Right atrium auricular region (tissue), 2 donors: ENCODE results near the gene HOXA6. TPM values are rescaled to one million over a fixed set of nuclear protein-coding genes. Genes with fewer than 3 reads are reported as not detected.

Experiments used
- DNase-seq: peaks from one replicate; pipeline ENCODE4 v3.0.0-alpha.2; 2019; ENCODE audit warnings: low spot score
- H3K27ac ChIP-seq, 2 donors: fragments of 200-600 bp; sonication (generic); 1 replicate in 1 of 2; 2 replicates in 1 of 2; pipeline ENCODE4 v1.5.1; 2016 to 2019
- H3K27me3 ChIP-seq, 2 donors: fragments of 200-600 bp; sonication (generic); one replicate each; pipeline versions ENCODE4 v1.5.1 to v1.6.0; 2017 to 2019
- H3K36me3 ChIP-seq: fragments of 200-600 bp; sonication (generic); one replicate; pipeline ENCODE4 v1.5.1; 2016
- H3K4me1 ChIP-seq, 2 donors: fragments of 200-600 bp; sonication (generic); one replicate each; pipeline versions ENCODE4 v1.5.1 to v1.6.0; 2017 to 2019
- H3K4me3 ChIP-seq, 2 donors: fragments of 200-600 bp; sonication (generic); 1 replicate in 1 of 2; 2 replicates in 1 of 2; pipeline ENCODE4 v1.5.1; 2017 to 2019; ENCODE audit warnings: mild to moderate bottlenecking in 1 of 2, moderate library complexity in 1 of 2
- H3K9me3 ChIP-seq, 2 donors: fragments of 200-600 bp; sonication (generic); one replicate each; pipeline ENCODE4 v1.5.1; 2019
- CTCF ChIP-seq, 2 donors: fragments of 200-600 bp; sonication (generic); IDR thresholded peaks; one replicate each; pipeline ENCODE4 v1.5.1; 2019; ENCODE audit warnings: antibody characterized with exemption in 2 of 2
- total RNA-seq, 2 donors: library from RNA; depleted of rRNA; stranded (reverse); fragments of >200 nt; gene quantifications; one replicate each; pipeline ENCODE4 v1.1.0, GENCODE V29; 2016

Gene HOXA6
- total RNA-seq, 2 donors from 2014 or later = not detected

GRCh38 chr7:27171325-27171636 lies 23.7 kb upstream of the HOXA6 start:
- peaks cover 76 to 88% of the 10 kb centered on the region in 2 donors for H3K27me3 ChIP-seq
- no peaks in the 10 kb centered on the region for H3K36me3 ChIP-seq
- no peaks in the 10 kb centered on the region for H3K9me3 ChIP-seq
- TF ChIP-seq CTCF (IDR thresholded peaks at IDR 0.05) = no peak
- H3K4me1 ChIP-seq = peaks cover 0 to 45% of the 10 kb centered on the region in 2 donors
- no peak overlapping the region for H3K27ac ChIP-seq
- H3K4me3 ChIP-seq = no peak overlapping the region
- DNase-seq = no peak

GRCh38 chr7:27170426-27171324 lies 23.1 kb upstream of the HOXA6 start:
- H3K36me3 ChIP-seq = no peaks in the 10 kb centered on the region
- peaks cover 82 to 88% of the 10 kb centered on the region in 2 donors for H3K27me3 ChIP-seq
- H3K27ac ChIP-seq = no peak overlapping the region
- no peak overlapping the region for H3K4me3 ChIP-seq
- TF ChIP-seq CTCF (IDR thresholded peaks at IDR 0.05) = no peak
- DNase-seq = no peak
- H3K4me1 ChIP-seq = peaks cover 0 to 49% of the 10 kb centered on the region in 2 donors
- H3K9me3 ChIP-seq = no peaks in the 10 kb centered on the region

- peaks cover 0 to 56% of the 10 kb centered on the region in 2 donors for H3K4me1 ChIP-seq
- no peak overlapping the region for H3K4me3 ChIP-seq
- no peak for TF ChIP-seq CTCF (IDR thresholded peaks at IDR 0.05)
- no peak overlapping the region for H3K27ac ChIP-seq
- DNase-seq = no peak
- no peaks in the 10 kb centered on the region for H3K36me3 ChIP-seq
- peaks cover 88 to 90% of the 10 kb centered on the region in 2 donors for H3K27me3 ChIP-seq
- no peaks in the 10 kb centered on the region for H3K9me3 ChIP-seq
These were observed 22.3 kb upstream of the HOXA6 start for GRCh38 chr7:27169658-27170425.

GRCh38 chr7:27168265-27168947 lies 20.8 kb upstream of the HOXA6 start:
- Histone ChIP-seq H3K4me3 (no peak overlapping the region), H3K9me3 (no peaks in the 10 kb centered on the region), H3K27ac (no peak overlapping the region), H3K27me3 (peaks cover 87 to 90% of the 10 kb centered on the region in 2 donors), H3K4me1 (peaks cover 0 to 51% of the 10 kb centered on the region in 2 donors), H3K36me3 (no peaks in the 10 kb centered on the region)
- TF ChIP-seq CTCF (IDR thresholded peaks at IDR 0.05) = no peak
- DNase-seq = no peak

DNA sequence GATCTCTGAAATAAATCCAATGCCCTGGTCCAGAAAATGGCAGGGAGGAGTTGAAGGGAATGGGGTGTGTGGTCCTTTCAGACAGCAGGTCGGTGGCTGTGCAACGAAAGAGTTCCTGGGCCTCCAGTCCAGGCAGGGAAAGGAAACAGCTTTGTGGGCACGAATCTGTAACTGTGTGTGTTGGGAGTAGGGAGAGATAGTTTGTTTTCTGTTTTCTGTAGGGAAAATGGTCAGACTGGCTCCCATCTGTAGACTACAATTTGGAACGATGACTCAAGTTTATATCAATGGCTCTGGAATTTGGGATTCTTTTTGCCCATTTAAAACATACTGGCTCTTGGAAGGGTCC lies 20.3 kb upstream of the HOXA6 start:
- Histone ChIP-seq H3K4me1 (peaks cover 0 to 46% of the 10 kb centered on the region in 2 donors), H3K36me3 (no peaks in the 10 kb centered on the region), H3K27me3 (peaks cover 87 to 88% of the 10 kb centered on the region in 2 donors), H3K4me3 (no peak overlapping the region), H3K27ac (no peak overlapping the region), H3K9me3 (no peaks in the 10 kb centered on the region)
- TF ChIP-seq CTCF (IDR thresholded peaks at IDR 0.05) = no peak
- no peak for DNase-seq
